Body of pancreas (tissue), 4 donors: ENCODE data around the gene SLC35D3.

Source experiments
- CTCF ChIP-seq, 7 experiments: fragments of 450-650 bp in 4 of 7; fragments of 200-600 bp in 3 of 7; sonication (generic) in 3 of 7; IDR thresholded peaks; one replicate each; pipeline ENCODE4 v1.5.1; 2016 to 2019; ENCODE audit warnings: antibody characterized with exemption in 7 of 7
- POLR2A ChIP-seq, 3 donors: fragments of 450-650 bp; IDR thresholded peaks; one replicate each; pipeline ENCODE4 v1.6.1; 2016; ENCODE audit warnings: antibody characterized with exemption in 3 of 3, mild to moderate bottlenecking in 2 of 3

GRCh38 chr6:136923954-136924673 lies 2.0 kb downstream of the SLC35D3 start:
- TF ChIP-seq CTCF (IDR thresholded peaks at IDR 0.05), result no peak
- TF ChIP-seq POLR2A (IDR thresholded peaks at IDR 0.05), result no peak
